HCT116 (cell line): ENCODE measurements around the gene TBC1D4.

ENCODE experiments used
- EZH2 ChIP-seq: fragments of 200-600 bp; sonication (generic); IDR thresholded peaks from 2 replicates; pipeline ENCODE4 v1.6.1; 2017; ENCODE audit warnings: antibody characterized with exemption, mixed run types
- SRF ChIP-seq: IDR thresholded peaks from 2 replicates; pipeline ENCODE4 v1.6.1; 2012; ENCODE audit warnings: low read depth
- YY1 ChIP-seq: IDR thresholded peaks from 2 replicates; pipeline ENCODE4 v1.6.1; 2011; ENCODE audit warnings: low read length, low read depth, moderate library complexity, mild to moderate bottlenecking; ENCODE audit not compliant: insufficient replicate concordance; ENCODE audit errors: extremely low read depth
- TF ChIP-seq, protein P1 (sequence below), 3 experiments: fragments of 200-600 bp in 1 of 3; sonication (generic) in 1 of 3; IDR thresholded peaks in 2 of 3; conservative IDR thresholded peaks in 1 of 3; 2 replicates each; pipeline ENCODE4 v1.5.1; 2012 to 2017; ENCODE audit warnings: low read depth in 2 of 3, low read length in 2 of 3, antibody characterized with exemption in 1 of 3, borderline replicate concordance in 1 of 3, control low read depth in 1 of 3, mild to moderate bottlenecking in 1 of 3, mixed read lengths in 1 of 3, mixed run types in 1 of 3, moderate library complexity in 1 of 3; ENCODE audit not compliant: insufficient read depth in 1 of 3
- TF ChIP-seq, protein P2 (sequence below): IDR thresholded peaks from 2 replicates; pipeline ENCODE4 v1.6.1; 2012; ENCODE audit warnings: low read depth

DNA sequence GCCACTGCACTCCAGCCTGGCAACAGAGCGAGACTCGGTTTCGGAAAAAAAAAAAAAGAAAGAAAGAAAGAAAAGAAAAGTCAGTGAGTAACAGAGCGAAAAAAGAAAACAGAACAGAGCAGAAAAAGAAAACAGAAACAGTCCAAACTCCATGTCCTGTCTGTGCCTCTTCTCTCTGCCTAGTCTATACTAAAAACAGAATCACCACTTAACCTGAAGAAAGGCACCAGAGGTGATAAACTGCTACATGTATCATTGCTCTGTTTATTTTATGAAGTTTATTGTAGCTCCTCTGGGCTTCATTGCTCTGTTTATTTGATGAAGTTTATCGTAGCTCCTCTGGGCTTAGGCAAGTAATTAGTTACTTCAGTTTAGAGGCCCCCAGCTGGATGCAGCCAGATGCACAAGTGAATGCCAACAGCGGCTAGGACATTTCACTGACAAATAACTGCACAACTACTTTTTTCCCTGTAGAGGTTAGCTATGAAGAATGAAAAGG lies 39.2 kb downstream of the TBC1D4 start:
- TF ChIP-seq, protein P1, sequence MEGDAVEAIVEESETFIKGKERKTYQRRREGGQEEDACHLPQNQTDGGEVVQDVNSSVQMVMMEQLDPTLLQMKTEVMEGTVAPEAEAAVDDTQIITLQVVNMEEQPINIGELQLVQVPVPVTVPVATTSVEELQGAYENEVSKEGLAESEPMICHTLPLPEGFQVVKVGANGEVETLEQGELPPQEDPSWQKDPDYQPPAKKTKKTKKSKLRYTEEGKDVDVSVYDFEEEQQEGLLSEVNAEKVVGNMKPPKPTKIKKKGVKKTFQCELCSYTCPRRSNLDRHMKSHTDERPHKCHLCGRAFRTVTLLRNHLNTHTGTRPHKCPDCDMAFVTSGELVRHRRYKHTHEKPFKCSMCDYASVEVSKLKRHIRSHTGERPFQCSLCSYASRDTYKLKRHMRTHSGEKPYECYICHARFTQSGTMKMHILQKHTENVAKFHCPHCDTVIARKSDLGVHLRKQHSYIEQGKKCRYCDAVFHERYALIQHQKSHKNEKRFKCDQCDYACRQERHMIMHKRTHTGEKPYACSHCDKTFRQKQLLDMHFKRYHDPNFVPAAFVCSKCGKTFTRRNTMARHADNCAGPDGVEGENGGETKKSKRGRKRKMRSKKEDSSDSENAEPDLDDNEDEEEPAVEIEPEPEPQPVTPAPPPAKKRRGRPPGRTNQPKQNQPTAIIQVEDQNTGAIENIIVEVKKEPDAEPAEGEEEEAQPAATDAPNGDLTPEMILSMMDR (IDR thresholded peaks at IDR 0.05 in 2 of 3, conservative IDR thresholded peaks at IDR 0.05 in 1 of 3; ENCODE audit: borderline replicate concordance in 1 of 3, insufficient read depth in 1 of 3, low read depth in 2 of 3, low read length in 2 of 3) = no peak
- TF ChIP-seq SRF = no peak
- no peak for TF ChIP-seq YY1
- TF ChIP-seq, protein P2, sequence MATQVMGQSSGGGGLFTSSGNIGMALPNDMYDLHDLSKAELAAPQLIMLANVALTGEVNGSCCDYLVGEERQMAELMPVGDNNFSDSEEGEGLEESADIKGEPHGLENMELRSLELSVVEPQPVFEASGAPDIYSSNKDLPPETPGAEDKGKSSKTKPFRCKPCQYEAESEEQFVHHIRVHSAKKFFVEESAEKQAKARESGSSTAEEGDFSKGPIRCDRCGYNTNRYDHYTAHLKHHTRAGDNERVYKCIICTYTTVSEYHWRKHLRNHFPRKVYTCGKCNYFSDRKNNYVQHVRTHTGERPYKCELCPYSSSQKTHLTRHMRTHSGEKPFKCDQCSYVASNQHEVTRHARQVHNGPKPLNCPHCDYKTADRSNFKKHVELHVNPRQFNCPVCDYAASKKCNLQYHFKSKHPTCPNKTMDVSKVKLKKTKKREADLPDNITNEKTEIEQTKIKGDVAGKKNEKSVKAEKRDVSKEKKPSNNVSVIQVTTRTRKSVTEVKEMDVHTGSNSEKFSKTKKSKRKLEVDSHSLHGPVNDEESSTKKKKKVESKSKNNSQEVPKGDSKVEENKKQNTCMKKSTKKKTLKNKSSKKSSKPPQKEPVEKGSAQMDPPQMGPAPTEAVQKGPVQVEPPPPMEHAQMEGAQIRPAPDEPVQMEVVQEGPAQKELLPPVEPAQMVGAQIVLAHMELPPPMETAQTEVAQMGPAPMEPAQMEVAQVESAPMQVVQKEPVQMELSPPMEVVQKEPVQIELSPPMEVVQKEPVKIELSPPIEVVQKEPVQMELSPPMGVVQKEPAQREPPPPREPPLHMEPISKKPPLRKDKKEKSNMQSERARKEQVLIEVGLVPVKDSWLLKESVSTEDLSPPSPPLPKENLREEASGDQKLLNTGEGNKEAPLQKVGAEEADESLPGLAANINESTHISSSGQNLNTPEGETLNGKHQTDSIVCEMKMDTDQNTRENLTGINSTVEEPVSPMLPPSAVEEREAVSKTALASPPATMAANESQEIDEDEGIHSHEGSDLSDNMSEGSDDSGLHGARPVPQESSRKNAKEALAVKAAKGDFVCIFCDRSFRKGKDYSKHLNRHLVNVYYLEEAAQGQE = no peak
- no peak for TF ChIP-seq EZH2
